ENCODE results near the gene VN1R4.
"Not testable (repeated sequence)": the region's sequence is repeated elsewhere in the genome, so short reads cannot be mapped to it uniquely, and the experiment has no call there.

Gene VN1R4

GRCh38 chr19:53237114-53237777 is 30.3 kb downstream of the VN1R4 start:
- H3K36me3 ChIP-seq (ENCODE audit: insufficient read depth) = no peaks in the 10 kb centered on the region
- no peaks in the 10 kb centered on the region for H4K20me1 ChIP-seq (ENCODE audit: insufficient read depth)
- no peak for TF ChIP-seq CTCF (conservative IDR thresholded peaks at IDR 0.05; ENCODE audit: low read depth, low read length)
- no peaks in the 10 kb centered on the region for H3K79me2 ChIP-seq (ENCODE audit: insufficient read depth, low read depth)
- no peaks in the 10 kb centered on the region for H3K27me3 ChIP-seq (ENCODE audit: insufficient read depth, low read depth)
- no peak overlapping the region for H3K27ac ChIP-seq
- H3K4me3 ChIP-seq (IDR thresholded peaks at IDR 0.05; ENCODE audit: insufficient read depth, low read depth, low read length) = no peak overlapping the region
- no peak overlapping the region for H3K9ac ChIP-seq
- no peaks in the 10 kb centered on the region for H3K4me1 ChIP-seq (ENCODE audit: low read depth, poor library complexity, severe bottlenecking)
- H2AFZ ChIP-seq (ENCODE audit: low read depth) = no peak overlapping the region
- H3K4me2 ChIP-seq = no peak overlapping the region

- Histone ChIP-seq H3K9ac (no peak overlapping the region), H3K4me2 (no peak overlapping the region), H3K27ac (no peak overlapping the region), H3K36me3 (ENCODE audit: insufficient read depth) (no peaks in the 10 kb centered on the region), H2AFZ (ENCODE audit: low read depth) (no peak overlapping the region), H3K27me3 (ENCODE audit: insufficient read depth, low read depth) (no peaks in the 10 kb centered on the region), H4K20me1 (ENCODE audit: insufficient read depth) (no peaks in the 10 kb centered on the region), H3K4me1 (ENCODE audit: low read depth, poor library complexity, severe bottlenecking) (no peaks in the 10 kb centered on the region), H3K4me3 (IDR thresholded peaks at IDR 0.05; ENCODE audit: insufficient read depth, low read depth, low read length) (no peak overlapping the region), H3K79me2 (ENCODE audit: insufficient read depth, low read depth) (no peaks in the 10 kb centered on the region)
- no peak for TF ChIP-seq CTCF (conservative IDR thresholded peaks at IDR 0.05; ENCODE audit: low read depth, low read length)
These were observed 42.9 kb downstream of the VN1R4 start for GRCh38 chr19:53224606-53225005.

DNA sequence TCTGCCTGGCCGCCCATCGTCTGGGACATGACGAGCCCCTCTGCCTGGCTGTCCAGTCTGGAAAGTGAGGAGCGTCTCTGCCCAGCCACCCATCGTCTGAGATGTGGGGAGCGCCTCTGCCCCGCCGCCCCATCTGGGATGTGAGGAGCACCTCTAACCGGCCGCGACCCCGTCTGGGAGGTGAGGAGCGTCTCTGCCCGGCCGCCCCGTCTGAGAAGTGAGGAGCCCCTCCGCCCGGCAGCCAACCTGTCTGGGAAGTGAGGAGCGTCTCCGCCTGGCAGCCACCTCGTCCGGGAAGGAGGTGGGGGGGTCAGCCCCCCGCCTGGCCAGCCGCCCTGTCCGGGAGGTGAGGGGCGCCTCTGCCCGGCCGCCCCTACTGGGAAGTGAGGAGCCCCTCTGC is 44.8 kb downstream of the VN1R4 start:
- not testable (repeated sequence) for H4K20me1 ChIP-seq (ENCODE audit: insufficient read depth); H3K79me2 ChIP-seq (ENCODE audit: insufficient read depth, low read depth); H3K4me3 ChIP-seq (IDR thresholded peaks at IDR 0.05; ENCODE audit: insufficient read depth, low read depth, low read length); H3K27ac ChIP-seq; H3K36me3 ChIP-seq (ENCODE audit: insufficient read depth); H3K4me2 ChIP-seq; H3K4me1 ChIP-seq (ENCODE audit: low read depth, poor library complexity, severe bottlenecking); H2AFZ ChIP-seq (ENCODE audit: low read depth); H3K9ac ChIP-seq; H3K27me3 ChIP-seq (ENCODE audit: insufficient read depth, low read depth)

All from KMS-11 (cell line).